Transverse colon (tissue), 4 donors: ENCODE results near the gene PANK4. TPM values are rescaled to one million over a fixed set of nuclear protein-coding genes. Genes with fewer than 3 reads are reported as not detected.

Experiments used
- DNase-seq: peaks from one replicate; pipeline ENCODE4 v3.0.0-alpha.2; 2019
- H3K27ac ChIP-seq, 4 donors: fragments of 200-600 bp; sonication (generic); 2 replicates each; pipeline ENCODE4 v1.5.1; 2016 to 2018; ENCODE audit warnings: inconsistent platforms in 4 of 4
- H3K27me3 ChIP-seq: fragments of 200-600 bp; sonication (generic); 2 replicates; pipeline ENCODE4 v1.5.1; 2017; ENCODE audit warnings: inconsistent platforms
- H3K36me3 ChIP-seq, 4 donors: fragments of 200-600 bp; sonication (generic); 2 replicates each; pipeline ENCODE4 v1.5.1; 2017 to 2019; ENCODE audit warnings: inconsistent platforms in 4 of 4
- H3K4me1 ChIP-seq, 4 donors: fragments of 200-600 bp; sonication (generic); 2 replicates each; pipeline ENCODE4 v1.5.1; 2017 to 2020; ENCODE audit warnings: inconsistent platforms in 4 of 4
- H3K4me3 ChIP-seq, 4 donors: fragments of 200-600 bp; sonication (generic); 1 replicate in 1 of 4; 2 replicates in 3 of 4; pipeline versions ENCODE4 v1.5.1 to v1.6.1; 2017 to 2019; ENCODE audit warnings: inconsistent platforms in 4 of 4
- H3K9me3 ChIP-seq, 2 donors: fragments of 200-600 bp; sonication (generic); 2 replicates each; pipeline ENCODE4 v1.5.1; 2017 to 2019; ENCODE audit warnings: inconsistent platforms in 2 of 2
- CTCF ChIP-seq, 5 experiments: fragments of 200-600 bp in 3 of 5; fragments of 450-650 bp in 2 of 5; sonication (generic) in 3 of 5; IDR thresholded peaks; 1 replicate in 2 of 5; 2 replicates in 3 of 5; pipeline ENCODE4 v1.5.1; 2016 to 2017; ENCODE audit warnings: antibody characterized with exemption in 5 of 5, inconsistent platforms in 3 of 5, mild to moderate bottlenecking in 2 of 5, moderate library complexity in 1 of 5
- EP300 ChIP-seq: sonication (generic); formaldehyde crosslinking; IDR thresholded peaks from one replicate; pipeline ENCODE4 v1.6.1; 2017; ENCODE audit warnings: antibody characterized with exemption, low read depth
- POLR2A ChIP-seq: fragments of 450-650 bp; IDR thresholded peaks from one replicate; pipeline ENCODE4 v1.6.1; 2016; ENCODE audit warnings: antibody characterized with exemption, mild to moderate bottlenecking, moderate library complexity
- POLR2AphosphoS5 ChIP-seq, 3 donors: sonication (generic); formaldehyde crosslinking; IDR thresholded peaks; one replicate each; pipeline ENCODE4 v1.6.1; 2016; ENCODE audit warnings: antibody characterized with exemption in 3 of 3
- WGBS, 2 donors: methylation state at CpG; one replicate each; pipeline ENCODE4 v1.1.5; 2018; ENCODE audit warnings: low coverage in 1 of 2; 5-methylcytosine and 5-hydroxymethylcytosine counted together
- in situ Hi-C, 4 donors: fragments of 200-750 bp; cut with MboI; loops; one replicate each; pipeline versions ENCODE4 v1.15.0 to v1.15.1; 2017; ENCODE audit warnings: low sequenced_read_pairs in 3 of 4, low pct_ligation_motif_present in 1 of 4, low pct_unique_long_range_greater_than_20kb in 1 of 4
- intact Hi-C: fragments of 100-400 bp; cut with DNase I; formaldehyde crosslinking; loops from one replicate; pipeline ENCODE4 v1.15.1; 2023; ENCODE audit warnings: low total_unique reads
- total RNA-seq, 4 donors: library from RNA; depleted of rRNA; stranded (reverse); fragments of >200 nt; gene quantifications; one replicate each; pipeline ENCODE4 v1.1.0, GENCODE V29; 2016

The PANK4 gene
- total RNA-seq, 4 donors from 2014 or later, result 41.1 to 58.3 (median 47.3) TPM

GRCh38 chr1:2474933-2475371 is 51.4 kb downstream of the PANK4 start:
- DNase-seq, result no peak
- intact Hi-C loops, result loop anchor here (5.0 kb wide), 1 partner anchor 67 kb away; no protein-coding TSS in a partner anchor
- peaks cover 7% of the 10 kb centered on the region for H3K27me3 ChIP-seq

GRCh38 chr1:2474104-2474844 is 52.1 kb downstream of the PANK4 start:
- Histone ChIP-seq H3K4me1 (peaks cover 0 to 11% (median 9%) of the 10 kb centered on the region in 4 donors), H3K9me3 (no peaks in the 10 kb centered on the region), H3K4me3 (no peak overlapping the region), H3K36me3 (no peaks in the 10 kb centered on the region), H3K27me3 (peaks cover 13% of the 10 kb centered on the region), H3K27ac (no peak overlapping the region)
- intact Hi-C loops, result no loop called here
- TF ChIP-seq POLR2AphosphoS5 (IDR thresholded peaks at IDR 0.05), result no peak
- no peak for TF ChIP-seq CTCF (IDR thresholded peaks at IDR 0.05)
- no peak for TF ChIP-seq POLR2A
- no peak for TF ChIP-seq EP300
- in situ Hi-C loops, result no loop called here
- DNase-seq, result no peak
- 68% methylated on average over 8 of the region's 17 CpGs; no CpG with 5 or more reads in 1 of the 2 donors for WGBS, 2 donors

More at GRCh38 chr1:2474933-2475371, 51.4 kb downstream of the PANK4 start:
- in situ Hi-C loops, result no loop called here
- H3K27ac ChIP-seq, result no peak overlapping the region
- WGBS, 2 donors, result 71% methylated on average over 12 of the region's 13 CpGs; no CpG with 5 or more reads in 1 of the 2 donors
- H3K4me3 ChIP-seq, result no peak overlapping the region
- TF ChIP-seq EP300, result no peak
- TF ChIP-seq CTCF (IDR thresholded peaks at IDR 0.05), result no peak
- no peak for TF ChIP-seq POLR2AphosphoS5 (IDR thresholded peaks at IDR 0.05)
- TF ChIP-seq POLR2A, result no peak
- H3K36me3 ChIP-seq, result no peaks in the 10 kb centered on the region
- peaks cover 0 to 11% (median 9%) of the 10 kb centered on the region in 4 donors for H3K4me1 ChIP-seq
- H3K9me3 ChIP-seq, result no peaks in the 10 kb centered on the region

GRCh38 chr1:2473198-2473597 is 53.2 kb downstream of the PANK4 start:
- no peak overlapping the region for H3K27ac ChIP-seq
- H3K9me3 ChIP-seq, result no peaks in the 10 kb centered on the region
- in situ Hi-C loops, result no loop called here
- peaks cover 0 to 6% (median 5%) of the 10 kb centered on the region in 4 donors for H3K4me1 ChIP-seq
- WGBS, 2 donors, result 97% methylated on average over 6 of the region's 13 CpGs; no CpG with 5 or more reads in 1 of the 2 donors
- intact Hi-C loops, result no loop called here
- H3K36me3 ChIP-seq, result no peaks in the 10 kb centered on the region
- TF ChIP-seq CTCF (IDR thresholded peaks at IDR 0.05) (no peak), POLR2AphosphoS5 (IDR thresholded peaks at IDR 0.05) (no peak), POLR2A (no peak), EP300 (no peak)
- H3K4me3 ChIP-seq, result no peak overlapping the region
- no peak for DNase-seq
- H3K27me3 ChIP-seq, result peaks cover 19% of the 10 kb centered on the region

GRCh38 chr1:2472561-2473177 is 53.7 kb downstream of the PANK4 start:
- H3K4me3 ChIP-seq, result no peak overlapping the region
- no peak overlapping the region for H3K27ac ChIP-seq
- no peaks in the 10 kb centered on the region for H3K9me3 ChIP-seq
- H3K36me3 ChIP-seq, result no peaks in the 10 kb centered on the region
- WGBS, 2 donors, result 70% methylated on average over 25 of the region's 25 CpGs; no CpG with 5 or more reads in 1 of the 2 donors
- H3K27me3 ChIP-seq, result peaks cover 25% of the 10 kb centered on the region
- no peak for TF ChIP-seq POLR2AphosphoS5 (IDR thresholded peaks at IDR 0.05)
- no peak for TF ChIP-seq EP300
- no peak for TF ChIP-seq POLR2A
- no peak for TF ChIP-seq CTCF (IDR thresholded peaks at IDR 0.05)
- intact Hi-C loops, result no loop called here
- in situ Hi-C loops, result no loop called here
- DNase-seq, result no peak
- peaks cover 0 to 2% (median 1%) of the 10 kb centered on the region in 4 donors for H3K4me1 ChIP-seq
